ENCODE data around the gene RFNG. TPM values are rescaled to one million over a fixed set of nuclear protein-coding genes. Genes with fewer than 3 reads are reported as not detected.

Gene RFNG
- total and polyA plus RNA-seq, 12 donors: 13.9 to 30.1 (median 20.3) TPM

DNA sequence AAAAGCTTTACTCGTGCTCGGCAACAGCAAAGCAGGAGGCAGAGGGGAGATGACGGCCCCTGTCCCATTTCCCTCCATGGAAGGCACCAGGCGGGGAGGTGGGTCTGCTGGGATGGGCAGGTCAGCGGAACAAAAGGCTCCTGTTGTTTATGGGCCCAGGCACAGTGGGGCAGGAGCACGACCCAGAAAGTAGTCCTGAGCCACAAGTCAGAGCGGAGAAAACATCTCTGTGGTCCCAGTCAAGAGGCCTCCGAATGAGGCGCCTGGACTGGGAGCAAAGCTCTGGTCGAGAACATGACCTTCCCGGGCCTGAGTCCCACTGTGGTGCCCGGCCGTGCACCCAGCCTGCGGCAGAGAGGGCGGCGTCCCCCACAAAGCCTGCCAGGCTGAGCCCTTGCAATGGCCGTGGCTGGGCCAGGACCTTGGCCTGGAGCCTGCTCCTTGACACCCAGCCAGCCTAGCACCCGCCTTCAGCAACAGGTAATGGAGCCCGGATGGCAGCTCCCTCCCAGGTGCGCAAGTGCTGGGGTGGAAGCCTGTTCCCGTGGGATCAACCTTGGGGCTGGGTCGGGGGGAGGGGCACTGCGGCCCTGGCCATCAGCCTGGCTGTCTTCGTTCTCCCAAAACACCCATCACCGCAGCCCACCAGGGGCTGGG is 3.6 kb downstream of the RFNG start:
- intact Hi-C loops (cut with DNase I): loop anchor here in 1 of 10 donors (10.0 kb wide), 1 partner anchor 57 kb away; no protein-coding TSS in a partner anchor
- Histone ChIP-seq H3K9me3 (no peaks in the 10 kb centered on the region), H3K36me3 (peaks cover 0 to 36% (median 13%) of the 10 kb centered on the region in 9 donors), H3K27ac (no peak overlapping the region), H3K27me3 (no peaks in the 10 kb centered on the region), H3K4me1 (peaks cover 10 to 29% (median 22%) of the 10 kb centered on the region in 9 donors), H3K4me3 (no peak overlapping the region)
- no peak for ATAC-seq
- no peak for DNase-seq
- WGBS, 2 donors: 92 to 93% methylated on average over 25 of the region's 25 CpGs
- TF ChIP-seq CTCF (IDR thresholded peaks at IDR 0.05): no peak

DNA sequence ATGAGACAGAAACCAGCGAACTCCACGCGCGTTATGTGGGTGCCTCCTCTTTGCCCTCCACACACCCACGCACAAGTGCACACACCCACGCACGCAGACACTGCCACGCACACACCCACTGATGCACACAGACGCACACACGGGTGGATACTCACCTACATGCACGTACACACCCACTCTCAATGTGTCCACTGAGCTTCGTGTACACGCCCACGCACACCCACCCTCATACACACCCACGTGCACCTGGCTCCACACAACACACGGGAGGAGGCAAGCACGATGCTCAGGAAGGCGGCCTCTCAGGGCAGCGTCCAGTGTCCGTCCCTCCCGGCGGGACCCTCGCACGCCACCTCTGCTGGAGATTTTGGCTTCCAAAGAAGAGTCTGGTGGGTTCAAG is 4.2 kb downstream of the RFNG start:
- H3K9me3 ChIP-seq: no peaks in the 10 kb centered on the region
- H3K4me3 ChIP-seq: no peak overlapping the region
- WGBS, 2 donors: 89 to 95% methylated on average over 24 of the region's 24 CpGs
- peaks cover 5 to 23% (median 15%) of the 10 kb centered on the region in 9 donors for H3K4me1 ChIP-seq
- ATAC-seq (no peak), DNase-seq (peak in 1 of 2 donors; percentile 6)
- intact Hi-C loops (cut with DNase I): loop anchor here in 1 of 10 donors (10.0 kb wide), 1 partner anchor 57 kb away; no protein-coding TSS in a partner anchor
- TF ChIP-seq CTCF (IDR thresholded peaks at IDR 0.05): no peak
- peaks cover 0 to 36% (median 13%) of the 10 kb centered on the region in 9 donors for H3K36me3 ChIP-seq
- H3K27ac ChIP-seq: no peak overlapping the region
- H3K27me3 ChIP-seq: no peaks in the 10 kb centered on the region

DNA sequence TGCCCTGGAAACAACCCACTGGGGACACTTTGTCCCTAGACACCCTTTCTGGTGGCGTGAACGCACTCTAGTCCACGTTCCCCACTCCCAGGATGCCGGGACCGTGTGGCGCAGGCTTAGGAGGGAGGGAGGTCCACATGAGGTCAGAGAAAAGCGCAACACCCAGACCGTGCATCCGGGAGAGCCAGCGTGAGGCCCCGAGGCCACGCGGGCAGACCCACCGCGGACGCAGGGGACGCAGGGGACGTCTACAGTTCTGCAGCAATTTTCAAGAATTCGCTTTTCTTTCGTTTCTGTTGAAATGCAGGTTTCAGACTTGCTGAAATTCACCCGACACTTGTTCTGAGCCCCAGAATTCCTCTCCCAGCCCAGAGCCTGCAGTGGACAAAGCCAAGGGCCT is 4.7 kb downstream of the RFNG start:
- WGBS, 2 donors: 92 to 93% methylated on average over 21 of the region's 21 CpGs
- Histone ChIP-seq H3K27ac (no peak overlapping the region), H3K9me3 (no peaks in the 10 kb centered on the region), H3K4me3 (no peak overlapping the region), H3K36me3 (peaks cover 0 to 36% (median 13%) of the 10 kb centered on the region in 9 donors), H3K4me1 (peaks cover 4 to 20% (median 13%) of the 10 kb centered on the region in 9 donors), H3K27me3 (no peaks in the 10 kb centered on the region)
- TF ChIP-seq CTCF (IDR thresholded peaks at IDR 0.05): no peak
- no peak for ATAC-seq
- intact Hi-C loops (cut with DNase I): loop anchor here in 1 of 10 donors (10.0 kb wide), 1 partner anchor 58 kb away; no protein-coding TSS in a partner anchor
- DNase-seq: peak in 1 of 2 donors; percentile 7

- Histone ChIP-seq H3K27ac (no peak overlapping the region), H3K27me3 (no peaks in the 10 kb centered on the region), H3K4me3 (no peak overlapping the region), H3K4me1 (peaks cover 4 to 18% (median 12%) of the 10 kb centered on the region in 9 donors), H3K36me3 (peaks cover 0 to 36% (median 13%) of the 10 kb centered on the region in 9 donors), H3K9me3 (no peaks in the 10 kb centered on the region)
- TF ChIP-seq CTCF (IDR thresholded peaks at IDR 0.05): no peak
- no peak for ATAC-seq
- no peak for DNase-seq
- intact Hi-C loops (cut with DNase I): loop anchor here in 1 of 10 donors (10.0 kb wide), 1 partner anchor 59 kb away; no protein-coding TSS in a partner anchor
- WGBS, 2 donors: 83% methylated on average over 14 of the region's 14 CpGs
Measured at GRCh38 chr17:82045936-82046484, 5.6 kb downstream of the RFNG start.
